Esophagus muscularis mucosa (tissue), 4 donors: ENCODE measurements around the gene TNFSF12. TPM values are rescaled to one million over a fixed set of nuclear protein-coding genes. Genes with fewer than 3 reads are reported as not detected.
A peak's percentile ranks its signal among the peaks of the same experiment; 100 is the strongest.

ENCODE experiments used
- DNase-seq: peaks from one replicate; pipeline ENCODE4 v3.0.0-alpha.2; 2017; ENCODE audit errors: extremely low spot score
- H3K27ac ChIP-seq, 4 donors: fragments of 200-600 bp; sonication (generic); replicated peaks in 1 of 4; 1 replicate in 3 of 4; 2 replicates in 1 of 4; pipeline ENCODE4 v1.5.1; 2016 to 2019; ENCODE audit warnings: mild to moderate bottlenecking in 1 of 4
- H3K27me3 ChIP-seq, 4 donors: fragments of 200-600 bp; sonication (generic); one replicate each; pipeline versions ENCODE4 v1.5.1 to v1.6.0; 2016 to 2019
- H3K36me3 ChIP-seq, 4 donors: fragments of 200-600 bp; sonication (generic); one replicate each; pipeline ENCODE4 v1.5.1; 2016 to 2019
- H3K4me1 ChIP-seq, 4 donors: fragments of 200-600 bp; sonication (generic); one replicate each; pipeline ENCODE4 v1.5.1; 2016 to 2019
- H3K4me3 ChIP-seq, 4 donors: fragments of 200-600 bp; sonication (generic); 1 replicate in 2 of 4; 2 replicates in 2 of 4; pipeline ENCODE4 v1.5.1; 2016 to 2019; ENCODE audit warnings: mild to moderate bottlenecking in 4 of 4, moderate library complexity in 1 of 4
- H3K9me3 ChIP-seq, 4 donors: fragments of 200-600 bp; sonication (generic); 1 replicate in 3 of 4; 2 replicates in 1 of 4; pipeline ENCODE4 v1.5.1; 2016 to 2019
- EP300 ChIP-seq: sonication (generic); formaldehyde crosslinking; IDR thresholded peaks from one replicate; pipeline ENCODE4 v1.6.1; 2017; ENCODE audit warnings: antibody characterized with exemption
- POLR2A ChIP-seq: fragments of 450-650 bp; IDR thresholded peaks from one replicate; pipeline ENCODE4 v1.6.1; 2017; ENCODE audit warnings: antibody characterized with exemption, moderate library complexity, mild to moderate bottlenecking, low read depth
- POLR2AphosphoS5 ChIP-seq, 2 donors: sonication (generic); formaldehyde crosslinking; IDR thresholded peaks; one replicate each; pipeline ENCODE4 v1.6.1; 2017; ENCODE audit warnings: antibody characterized with exemption in 2 of 2
- WGBS: methylation state at CpG from one replicate; pipeline ENCODE4 v1.1.5; 2018; 5-methylcytosine and 5-hydroxymethylcytosine counted together
- intact Hi-C: fragments of 100-400 bp; cut with DNase I; formaldehyde crosslinking; loops from one replicate; pipeline ENCODE4 v1.15.1; 2023
- total RNA-seq, 4 donors: library from RNA; depleted of rRNA; stranded (reverse); fragments of >200 nt; gene quantifications; one replicate each; pipeline versions ENCODE4 v1.1.0 to v1.2.1, GENCODE V29; 2016
- TF ChIP-seq, protein P1 (sequence below), 3 experiments: fragments of 200-600 bp in 2 of 3; fragments of 450-650 bp in 1 of 3; sonication (generic) in 2 of 3; IDR thresholded peaks; one replicate each; pipeline ENCODE4 v1.5.1; 2017 to 2019; ENCODE audit warnings: antibody characterized with exemption in 3 of 3, mild to moderate bottlenecking in 2 of 3, moderate library complexity in 1 of 3

TNFSF12 gene
- total RNA-seq, 4 donors from 2014 or later = 102 to 136 (median 122) TPM

DNA sequence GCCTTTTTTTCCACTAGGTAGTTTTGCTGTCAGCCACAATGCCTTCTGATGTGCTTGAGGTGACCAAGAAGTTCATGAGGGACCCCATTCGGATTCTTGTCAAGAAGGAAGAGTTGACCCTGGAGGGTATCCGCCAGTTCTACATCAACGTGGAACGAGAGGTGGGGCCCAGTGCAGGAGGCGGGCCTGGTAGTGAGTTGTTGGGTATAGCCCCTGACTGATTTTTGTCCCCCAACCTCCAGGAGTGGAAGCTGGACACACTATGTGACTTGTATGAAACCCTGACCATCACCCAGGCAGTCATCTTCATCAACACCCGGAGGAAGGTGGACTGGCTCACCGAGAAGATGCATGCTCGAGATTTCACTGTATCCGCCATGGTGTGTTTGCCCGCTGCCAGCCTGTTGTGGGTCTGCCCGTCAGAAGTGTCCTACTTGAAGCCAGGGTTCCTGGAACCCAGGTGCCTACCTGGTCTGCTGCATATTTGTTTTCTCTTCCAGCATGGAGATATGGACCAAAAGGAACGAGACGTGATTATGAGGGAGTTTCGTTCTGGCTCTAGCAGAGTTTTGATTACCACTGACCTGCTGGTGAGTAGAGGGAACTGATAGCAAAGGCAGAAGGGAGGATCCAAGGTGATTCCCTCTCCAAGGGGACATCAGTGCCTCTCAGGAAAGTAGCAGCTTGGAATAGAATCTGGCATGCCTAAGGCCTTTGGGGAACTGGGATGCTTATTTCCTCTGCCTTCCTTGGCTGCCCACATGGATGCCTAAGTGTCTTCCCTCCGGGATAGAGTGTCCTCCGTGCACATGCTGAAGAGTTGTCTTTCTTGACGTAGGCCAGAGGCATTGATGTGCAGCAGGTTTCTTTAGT, 28.7 kb downstream of the TNFSF12 start:
- peaks cover 53 to 89% (median 84%) of the 10 kb centered on the region in 4 donors for H3K4me1 ChIP-seq
- H3K27me3 ChIP-seq = no peaks in the 10 kb centered on the region
- peaks cover 48 to 60% (median 53%) of the 10 kb centered on the region in 4 donors for H3K36me3 ChIP-seq
- TF ChIP-seq POLR2A (no peak), POLR2AphosphoS5 (IDR thresholded peaks at IDR 0.05) (peak in 1 of 2 donors; percentile 5), EP300 (no peak)
- TF ChIP-seq, protein P1, sequence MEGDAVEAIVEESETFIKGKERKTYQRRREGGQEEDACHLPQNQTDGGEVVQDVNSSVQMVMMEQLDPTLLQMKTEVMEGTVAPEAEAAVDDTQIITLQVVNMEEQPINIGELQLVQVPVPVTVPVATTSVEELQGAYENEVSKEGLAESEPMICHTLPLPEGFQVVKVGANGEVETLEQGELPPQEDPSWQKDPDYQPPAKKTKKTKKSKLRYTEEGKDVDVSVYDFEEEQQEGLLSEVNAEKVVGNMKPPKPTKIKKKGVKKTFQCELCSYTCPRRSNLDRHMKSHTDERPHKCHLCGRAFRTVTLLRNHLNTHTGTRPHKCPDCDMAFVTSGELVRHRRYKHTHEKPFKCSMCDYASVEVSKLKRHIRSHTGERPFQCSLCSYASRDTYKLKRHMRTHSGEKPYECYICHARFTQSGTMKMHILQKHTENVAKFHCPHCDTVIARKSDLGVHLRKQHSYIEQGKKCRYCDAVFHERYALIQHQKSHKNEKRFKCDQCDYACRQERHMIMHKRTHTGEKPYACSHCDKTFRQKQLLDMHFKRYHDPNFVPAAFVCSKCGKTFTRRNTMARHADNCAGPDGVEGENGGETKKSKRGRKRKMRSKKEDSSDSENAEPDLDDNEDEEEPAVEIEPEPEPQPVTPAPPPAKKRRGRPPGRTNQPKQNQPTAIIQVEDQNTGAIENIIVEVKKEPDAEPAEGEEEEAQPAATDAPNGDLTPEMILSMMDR (IDR thresholded peaks at IDR 0.05) = no peak
- WGBS = 79% methylated on average over 17 of the region's 17 CpGs
- DNase-seq = no peak
- peak overlapping the region in 2 of 4 donors; percentile 90 to 94 for H3K27ac ChIP-seq
- intact Hi-C loops = no loop called here
- H3K4me3 ChIP-seq = no peak overlapping the region
- H3K9me3 ChIP-seq = no peaks in the 10 kb centered on the region

DNA sequence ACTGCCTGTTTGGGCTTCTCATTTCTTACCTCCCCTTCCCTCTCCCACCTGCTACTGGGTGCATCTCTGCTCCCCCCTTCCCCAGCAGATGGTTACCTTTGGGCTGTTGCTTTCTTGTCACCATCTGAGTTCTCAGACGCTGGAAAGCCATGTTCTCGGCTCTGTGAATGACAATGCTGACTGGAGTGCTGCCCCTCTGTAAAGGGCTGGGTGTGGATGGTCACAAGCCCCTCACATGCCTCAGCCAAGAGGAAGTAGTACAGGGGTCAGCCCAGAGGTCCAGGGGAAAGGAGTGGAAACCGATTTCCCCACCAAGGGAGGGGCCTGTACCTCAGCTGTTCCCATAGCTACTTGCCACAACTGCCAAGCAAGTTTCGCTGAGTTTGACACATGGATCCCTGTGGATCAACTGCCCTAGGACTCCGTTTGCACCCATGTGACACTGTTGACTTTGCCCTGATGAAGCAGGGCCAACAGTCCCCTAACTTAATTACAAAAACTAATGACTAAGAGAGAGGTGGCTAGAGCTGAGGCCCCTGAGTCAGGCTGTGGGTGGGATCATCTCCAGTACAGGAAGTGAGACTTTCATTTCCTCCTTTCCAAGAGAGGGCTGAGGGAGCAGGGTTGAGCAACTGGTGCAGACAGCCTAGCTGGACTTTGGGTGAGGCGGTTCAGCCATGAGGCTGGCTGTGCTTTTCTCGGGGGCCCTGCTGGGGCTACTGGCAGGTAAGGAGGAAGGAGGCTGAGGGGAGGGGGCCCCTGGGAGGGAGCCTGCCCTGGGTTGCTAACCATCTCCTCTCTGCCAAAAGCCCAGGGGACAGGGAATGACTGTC, 30.4 kb downstream of the TNFSF12 start, which contains the start of gene CD68:
TSS of gene CD68 (plus strand) at position 638 of the 833 bp plus-strand sequence. CDS start at position 678, 40 bp downstream.
- Histone ChIP-seq H3K9me3 (no peaks in the 10 kb centered on the region), H3K27ac (peak within 1 kb of the TSS; percentile 82 to 94 (median 89)), H3K36me3 (peaks cover 45 to 55% (median 51%) of the 10 kb centered on the region in 4 donors), H3K4me1 (peaks cover 58 to 94% (median 89%) of the 10 kb centered on the region in 4 donors), H3K27me3 (no peaks in the 10 kb centered on the region), H3K4me3 (peak within 1 kb of the TSS; percentile 21 to 72 (median 39))
- TF ChIP-seq POLR2AphosphoS5 (IDR thresholded peaks at IDR 0.05) (peak; percentile 71 to 85), POLR2A (peak; percentile 61), EP300 (no peak)
- TF ChIP-seq, protein P1 (IDR thresholded peaks at IDR 0.05) = no peak
- 12% methylated on average over 5 of the region's 7 CpGs for WGBS
- peak; percentile 94 for DNase-seq
- intact Hi-C loops = no loop called here

DNA sequence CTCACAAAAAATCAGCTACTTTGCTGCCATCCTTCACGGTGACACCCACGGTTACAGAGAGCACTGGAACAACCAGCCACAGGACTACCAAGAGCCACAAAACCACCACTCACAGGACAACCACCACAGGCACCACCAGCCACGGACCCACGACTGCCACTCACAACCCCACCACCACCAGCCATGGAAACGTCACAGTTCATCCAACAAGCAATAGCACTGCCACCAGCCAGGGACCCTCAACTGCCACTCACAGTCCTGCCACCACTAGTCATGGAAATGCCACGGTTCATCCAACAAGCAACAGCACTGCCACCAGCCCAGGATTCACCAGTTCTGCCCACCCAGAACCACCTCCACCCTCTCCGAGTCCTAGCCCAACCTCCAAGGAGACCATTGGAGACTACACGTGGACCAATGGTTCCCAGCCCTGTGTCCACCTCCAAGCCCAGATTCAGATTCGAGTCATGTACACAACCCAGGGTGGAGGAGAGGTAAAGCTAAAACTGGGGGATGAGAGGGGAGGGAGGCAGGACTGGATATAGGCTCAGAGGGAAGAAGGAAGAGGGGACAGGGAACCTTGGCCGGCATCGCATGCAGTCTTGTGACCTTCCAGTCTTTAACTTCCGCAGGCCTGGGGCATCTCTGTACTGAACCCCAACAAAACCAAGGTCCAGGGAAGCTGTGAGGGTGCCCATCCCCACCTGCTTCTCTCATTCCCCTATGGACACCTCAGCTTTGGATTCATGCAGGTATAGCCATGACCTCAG, 31.2 kb downstream of the TNFSF12 start:
- no peak for DNase-seq
- Histone ChIP-seq H3K4me3 (peak overlapping the region; percentile 21 to 72 (median 39)), H3K27me3 (no peaks in the 10 kb centered on the region), H3K4me1 (peaks cover 58 to 94% (median 89%) of the 10 kb centered on the region in 4 donors), H3K9me3 (no peaks in the 10 kb centered on the region), H3K27ac (peak overlapping the region; percentile 82 to 94 (median 89)), H3K36me3 (peaks cover 37 to 47% (median 43%) of the 10 kb centered on the region in 4 donors)
- intact Hi-C loops = no loop called here
- TF ChIP-seq EP300 (no peak), POLR2AphosphoS5 (IDR thresholded peaks at IDR 0.05) (no peak)
- WGBS = 67% methylated on average over 8 of the region's 12 CpGs

DNA sequence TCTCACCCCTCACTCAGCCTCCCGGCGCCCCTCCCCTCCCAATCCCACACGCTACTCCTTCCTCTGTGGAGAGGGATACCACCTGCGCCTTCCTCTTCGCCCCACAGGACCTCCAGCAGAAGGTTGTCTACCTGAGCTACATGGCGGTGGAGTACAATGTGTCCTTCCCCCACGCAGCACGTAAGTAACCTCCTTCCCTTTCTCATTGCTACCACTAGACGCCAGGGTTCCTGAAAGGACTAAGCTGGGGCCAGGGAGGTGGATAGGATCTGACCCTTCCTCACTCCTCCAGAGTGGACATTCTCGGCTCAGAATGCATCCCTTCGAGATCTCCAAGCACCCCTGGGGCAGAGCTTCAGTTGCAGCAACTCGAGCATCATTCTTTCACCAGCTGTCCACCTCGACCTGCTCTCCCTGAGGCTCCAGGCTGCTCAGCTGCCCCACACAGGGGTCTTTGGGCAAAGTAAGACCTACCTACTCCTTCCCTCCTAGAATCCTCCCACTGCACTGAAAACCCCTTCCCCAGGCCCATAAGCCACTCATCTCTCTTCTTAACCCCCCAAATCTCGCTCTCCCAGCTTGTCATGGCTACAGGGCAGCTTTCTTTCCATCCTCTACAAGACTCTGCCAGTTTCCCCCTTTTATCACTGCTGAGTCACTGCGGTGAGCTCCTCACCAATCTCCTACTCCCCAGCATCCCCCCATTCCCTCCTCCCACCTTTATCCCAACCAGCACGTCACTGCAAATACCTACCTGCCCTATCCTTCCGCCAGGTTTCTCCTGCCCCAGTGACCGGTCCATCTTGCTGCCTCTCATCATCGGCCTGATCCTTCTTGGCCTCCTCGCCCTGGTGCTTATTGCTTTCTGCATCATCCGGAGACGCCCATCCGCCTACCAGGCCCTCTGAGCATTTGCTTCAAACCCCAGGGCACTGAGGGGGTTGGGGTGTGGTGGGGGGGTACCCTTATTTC, 32.0 kb downstream of the TNFSF12 start:
- Histone ChIP-seq H3K36me3 (peaks cover 28 to 38% (median 34%) of the 10 kb centered on the region in 4 donors), H3K4me3 (peak overlapping the region; percentile 21 to 72 (median 39)), H3K27me3 (no peaks in the 10 kb centered on the region), H3K9me3 (no peaks in the 10 kb centered on the region), H3K4me1 (peaks cover 53 to 94% (median 88%) of the 10 kb centered on the region in 4 donors), H3K27ac (peak overlapping the region; percentile 82 to 94 (median 89))
- no peak for DNase-seq
- intact Hi-C loops = no loop called here
- WGBS = 76% methylated on average over 21 of the region's 23 CpGs
- no peak for TF ChIP-seq EP300
- no peak for TF ChIP-seq POLR2A
